Measurements from ENCODE around the gene SLC44A2.

The SLC44A2 gene

GRCh38 chr19:10602330-10603083 is 22.8 kb upstream of the SLC44A2 start:
- no peak for TF ChIP-seq CTCF (IDR thresholded peaks at IDR 0.05)
- Histone ChIP-seq H3K4me3 (peak overlapping the region; percentile 89), H3K27ac (peak overlapping the region; percentile 93 to 100)
- DNase-seq (ENCODE audit: low spot score) = peak; percentile 88

DNA sequence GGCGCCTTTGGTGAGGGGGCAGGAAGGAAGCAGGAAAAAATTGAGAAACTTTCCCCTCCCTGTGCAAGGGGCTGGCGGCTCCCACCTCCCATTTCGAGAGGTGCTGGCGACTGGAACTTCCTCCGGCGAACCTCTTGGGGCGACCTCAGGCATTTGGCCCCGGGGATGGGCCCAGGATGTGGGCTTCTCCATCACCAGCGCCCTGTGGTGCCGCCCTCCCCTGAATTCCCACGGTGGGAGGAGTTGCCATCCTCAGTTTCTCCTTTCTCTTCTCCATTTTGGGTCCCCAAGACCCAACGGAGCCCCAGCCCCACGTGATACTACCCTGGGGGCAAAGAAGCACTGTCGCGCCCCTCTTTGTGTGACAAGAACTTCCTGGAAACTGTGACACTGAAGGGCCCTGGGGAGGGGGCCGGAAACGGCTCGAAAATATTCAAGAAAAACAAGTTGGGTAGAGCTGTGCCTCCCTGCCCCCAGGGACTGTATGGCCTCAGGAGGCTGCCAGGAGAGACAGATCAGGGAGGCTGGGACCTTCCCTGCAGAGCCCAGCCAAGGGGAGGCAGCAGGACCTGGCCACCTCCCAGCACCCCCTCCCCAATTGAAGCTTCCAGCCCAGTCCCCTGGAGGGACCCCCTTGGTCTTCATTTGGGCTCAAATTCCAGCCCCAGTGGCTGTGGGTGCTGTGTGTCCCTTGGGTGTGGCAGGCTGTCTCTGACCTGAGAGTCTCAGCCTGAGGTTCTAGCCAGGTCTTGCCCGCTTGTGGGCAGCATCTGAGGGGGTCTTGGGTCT is 22.1 kb upstream of the SLC44A2 start:
- Histone ChIP-seq H3K4me3 (peak overlapping the region; percentile 89), H3K27ac (peak overlapping the region; percentile 93 to 100)
- DNase-seq (ENCODE audit: low spot score) = peak; percentile 82
- no peak for TF ChIP-seq CTCF (IDR thresholded peaks at IDR 0.05)

DNA sequence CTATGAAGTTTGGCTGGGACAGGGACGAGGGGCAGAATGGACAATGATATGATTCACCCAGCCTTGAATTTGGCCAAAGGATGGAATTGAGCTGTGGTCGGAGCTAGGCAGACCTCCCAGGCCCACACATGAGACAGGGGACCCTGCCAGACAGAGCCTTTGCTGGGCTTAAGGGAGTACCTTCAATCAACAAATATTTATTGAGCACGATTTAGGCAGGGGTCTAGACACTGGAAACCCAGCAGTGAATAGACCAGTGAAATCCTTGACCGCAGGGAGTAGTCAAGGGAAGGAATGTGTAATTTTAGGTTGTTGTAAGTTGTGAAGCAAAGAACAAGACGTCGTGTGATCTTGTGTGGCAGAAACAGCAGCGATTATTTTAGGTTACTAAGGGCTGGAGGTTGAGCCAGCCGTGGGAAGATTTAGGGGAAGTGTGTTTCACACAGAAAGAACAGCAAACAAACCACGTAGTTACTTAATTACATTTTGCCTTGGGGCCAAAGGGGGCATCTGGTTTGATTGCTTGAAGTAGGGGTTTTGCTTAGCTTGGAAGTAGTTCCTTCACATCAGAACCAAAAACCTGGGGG is 21.4 kb upstream of the SLC44A2 start:
- peak overlapping the region; percentile 89 for H3K4me3 ChIP-seq
- DNase-seq (ENCODE audit: low spot score) = no peak
- no peak for TF ChIP-seq CTCF (IDR thresholded peaks at IDR 0.05)
- H3K27ac ChIP-seq = peak overlapping the region; percentile 93 to 100

- TF ChIP-seq CTCF (IDR thresholded peaks at IDR 0.05) = no peak
- Histone ChIP-seq H3K4me3 (peak overlapping the region; percentile 89), H3K27ac (peak overlapping the region; percentile 93 to 100)
- no peak for DNase-seq (ENCODE audit: low spot score)
Measured at GRCh38 chr19:10604460-10604980, 20.8 kb upstream of the SLC44A2 start.

GRCh38 chr19:10611907-10612306 is 13.4 kb upstream of the SLC44A2 start:
- Histone ChIP-seq H3K4me3 (no peak overlapping the region), H3K27ac (peak overlapping the region; percentile 66 to 89)
- no peak for DNase-seq (ENCODE audit: low spot score)
- no peak for TF ChIP-seq CTCF (IDR thresholded peaks at IDR 0.05)

DNA sequence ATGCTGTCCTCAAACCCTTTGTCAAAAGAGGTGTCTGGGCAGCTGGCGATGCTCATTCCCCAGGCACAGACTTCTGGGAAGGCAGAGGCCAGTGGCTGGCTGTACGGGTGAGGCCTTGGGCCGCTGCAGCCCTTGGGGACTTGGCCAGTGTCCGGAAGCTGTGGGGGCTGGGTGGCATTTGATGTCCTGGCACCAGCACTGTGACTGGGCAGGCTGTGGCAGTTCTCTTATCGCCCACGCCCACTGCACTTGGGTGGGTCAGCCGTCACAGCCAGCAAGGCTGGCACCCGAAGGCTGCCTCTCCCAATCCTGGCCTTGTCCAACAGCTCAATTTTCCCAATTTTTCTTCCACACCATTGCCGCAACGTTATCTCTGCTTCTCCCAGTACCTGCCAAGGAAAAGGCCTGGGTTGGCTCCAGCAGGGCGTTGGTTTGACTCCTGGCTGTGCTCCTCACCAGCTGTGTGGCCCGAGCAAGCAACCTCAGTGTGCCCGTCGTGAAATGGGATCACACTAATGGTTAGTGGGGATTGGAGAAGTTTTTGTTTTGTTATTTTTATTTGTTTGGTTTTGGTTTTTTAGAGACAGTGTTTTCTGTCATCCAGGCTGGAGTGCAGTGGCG is 12.7 kb upstream of the SLC44A2 start:
- DNase-seq (ENCODE audit: low spot score) = peak; percentile 92
- peak overlapping the region; percentile 41 for H3K4me3 ChIP-seq
- H3K27ac ChIP-seq = peak overlapping the region; percentile 66 to 89
- no peak for TF ChIP-seq CTCF (IDR thresholded peaks at IDR 0.05)

Measured in coronary artery (tissue), 2 donors.